NT2/D1 (cell line): ENCODE measurements around the gene CCDC102B.

Source experiments
- DNase-seq: peaks from one replicate; pipeline ENCODE4 v3.0.0-alpha.2; 2011; ENCODE audit warnings: low read depth, low spot score
- H3K27me3 ChIP-seq: 2 replicates; pipeline ENCODE4 v1.6.0; 2011; ENCODE audit warnings: mild to moderate bottlenecking; ENCODE audit not compliant: insufficient read length, insufficient read depth
- H3K36me3 ChIP-seq: 2 replicates; pipeline ENCODE4 v1.6.1; 2011; ENCODE audit warnings: mild to moderate bottlenecking, low read length, mixed read lengths; ENCODE audit not compliant: insufficient read depth, insufficient read length
- H3K4me1 ChIP-seq: 2 replicates; pipeline ENCODE4 v1.5.1; 2011; ENCODE audit not compliant: insufficient read depth, insufficient read length
- H3K4me3 ChIP-seq: 2 replicates; pipeline ENCODE4 v1.5.1; 2011; ENCODE audit warnings: low read depth; ENCODE audit not compliant: insufficient read length
- H3K9ac ChIP-seq: 2 replicates; pipeline ENCODE4 v1.6.0; 2011; ENCODE audit warnings: low read depth; ENCODE audit not compliant: insufficient read length
- H3K9me3 ChIP-seq: 2 replicates; pipeline ENCODE4 v1.5.1; 2011; ENCODE audit warnings: mild to moderate bottlenecking, low read length; ENCODE audit not compliant: insufficient read depth
- SUZ12 ChIP-seq: IDR thresholded peaks from 2 replicates; pipeline ENCODE4 v1.6.1; 2011; ENCODE audit not compliant: insufficient read length, insufficient read depth; ENCODE audit errors: extremely low read depth
- YY1 ChIP-seq: IDR thresholded peaks from 2 replicates; pipeline ENCODE4 v1.6.1; 2011; ENCODE audit not compliant: insufficient read length, insufficient read depth
- ZNF274 ChIP-seq: IDR thresholded peaks from 2 replicates; pipeline ENCODE4 v1.6.1; 2011; ENCODE audit warnings: mild to moderate bottlenecking, low read depth, low read length

Gene CCDC102B

DNA sequence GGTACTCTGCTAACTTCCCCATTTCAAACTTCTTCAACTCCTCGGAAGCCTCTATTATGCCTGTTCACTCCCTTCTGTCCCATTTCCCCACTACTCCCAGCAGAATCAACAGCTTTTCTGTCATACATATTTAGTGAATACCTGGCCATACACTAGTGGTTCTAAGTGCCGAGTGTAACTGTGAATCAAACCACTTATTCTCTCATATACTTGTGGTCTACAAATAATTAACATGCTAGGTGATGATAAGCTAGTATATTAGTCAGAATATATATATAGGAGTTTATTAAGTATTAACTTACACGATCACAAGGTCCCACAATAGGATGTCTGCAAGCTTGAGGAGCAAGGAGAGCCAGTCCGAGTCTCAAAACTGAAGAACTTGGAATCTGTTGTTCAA lies 150.7 kb downstream of the CCDC102B start:
- Histone ChIP-seq H3K9ac (no peak overlapping the region), H3K4me3 (no peak overlapping the region), H3K36me3 (no peaks in the 10 kb centered on the region), H3K27me3 (no peaks in the 10 kb centered on the region), H3K9me3 (no peaks in the 10 kb centered on the region), H3K4me1 (no peaks in the 10 kb centered on the region)
- no peak for DNase-seq
- no peak for TF ChIP-seq SUZ12
- no peak for TF ChIP-seq ZNF274
- TF ChIP-seq YY1, result no peak

DNA sequence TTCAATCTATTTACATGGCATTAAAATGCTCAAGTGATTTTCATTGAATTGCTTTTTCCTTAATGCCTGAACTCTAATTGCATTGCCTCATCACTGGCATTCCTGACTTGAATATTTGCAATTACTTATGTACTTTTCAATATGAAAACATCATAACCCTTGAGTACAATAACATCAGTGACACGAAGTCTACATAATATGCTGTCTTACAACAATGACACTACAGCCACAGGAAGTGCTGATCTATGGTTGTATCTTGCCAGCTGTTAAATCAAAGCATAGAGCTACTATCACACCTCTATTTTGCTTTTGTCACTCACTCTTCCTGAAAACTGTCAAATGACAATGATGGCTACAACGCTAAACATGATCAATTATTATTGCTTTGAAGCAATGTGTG lies 156.9 kb downstream of the CCDC102B start:
- no peak overlapping the region for H3K4me3 ChIP-seq
- no peaks in the 10 kb centered on the region for H3K27me3 ChIP-seq
- H3K9me3 ChIP-seq, result no peaks in the 10 kb centered on the region
- H3K36me3 ChIP-seq, result no peaks in the 10 kb centered on the region
- DNase-seq, result no peak
- no peaks in the 10 kb centered on the region for H3K4me1 ChIP-seq
- H3K9ac ChIP-seq, result no peak overlapping the region
- TF ChIP-seq ZNF274 (no peak), SUZ12 (no peak), YY1 (no peak)

DNA sequence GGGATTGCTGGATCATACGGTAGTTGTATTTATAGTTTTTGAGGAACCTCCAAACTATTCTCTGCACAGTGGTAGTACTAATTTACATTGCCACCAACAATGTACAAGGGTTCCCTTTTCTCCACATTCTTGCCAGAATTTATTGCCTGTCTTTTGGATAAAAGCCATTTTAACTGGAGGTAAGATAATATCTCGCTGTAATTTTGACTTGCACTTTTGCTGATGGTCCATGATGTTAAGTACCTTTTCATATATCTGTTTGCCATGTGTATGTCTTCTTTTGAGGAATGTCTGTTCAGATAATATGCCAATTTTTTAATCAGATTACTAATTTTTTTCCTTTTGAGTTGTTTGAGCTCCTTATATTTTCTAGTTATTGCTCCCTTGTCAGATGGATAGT lies 158.8 kb downstream of the CCDC102B start:
- no peaks in the 10 kb centered on the region for H3K9me3 ChIP-seq
- no peak for DNase-seq

DNA sequence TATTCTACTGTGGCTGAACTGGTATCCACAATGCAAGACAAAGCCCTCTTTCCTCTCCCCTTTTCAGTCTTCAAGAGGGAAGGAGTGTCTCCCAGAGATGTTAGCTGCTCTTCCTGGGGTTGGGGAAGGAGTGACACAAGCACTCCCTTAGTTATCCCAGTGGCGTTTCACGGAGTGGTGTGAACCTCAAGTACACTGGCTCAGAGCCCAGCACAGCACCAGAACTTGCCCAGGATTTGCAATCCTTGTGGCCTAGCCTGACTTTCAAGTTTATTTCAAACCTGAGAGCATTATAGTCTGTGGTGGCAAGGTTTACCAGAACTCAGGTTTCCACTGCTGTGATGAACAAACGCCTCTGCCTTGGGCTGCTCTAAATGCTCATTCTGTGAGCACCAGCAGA lies 162.5 kb downstream of the CCDC102B start:
- no peak overlapping the region for H3K4me3 ChIP-seq
- H3K9me3 ChIP-seq, result no peaks in the 10 kb centered on the region
- no peak overlapping the region for H3K9ac ChIP-seq
- H3K36me3 ChIP-seq, result no peaks in the 10 kb centered on the region
- no peak for DNase-seq
- no peaks in the 10 kb centered on the region for H3K4me1 ChIP-seq
- TF ChIP-seq SUZ12 (no peak), ZNF274 (no peak), YY1 (no peak)
- no peaks in the 10 kb centered on the region for H3K27me3 ChIP-seq

More for the DNA sequence above, 158.8 kb downstream of the CCDC102B start:
- H3K4me1 ChIP-seq, result no peaks in the 10 kb centered on the region
- TF ChIP-seq SUZ12, result no peak
- no peak for TF ChIP-seq ZNF274
- TF ChIP-seq YY1, result no peak
- H3K36me3 ChIP-seq, result no peaks in the 10 kb centered on the region
- no peak overlapping the region for H3K4me3 ChIP-seq
- H3K27me3 ChIP-seq, result no peaks in the 10 kb centered on the region
- no peak overlapping the region for H3K9ac ChIP-seq

DNA sequence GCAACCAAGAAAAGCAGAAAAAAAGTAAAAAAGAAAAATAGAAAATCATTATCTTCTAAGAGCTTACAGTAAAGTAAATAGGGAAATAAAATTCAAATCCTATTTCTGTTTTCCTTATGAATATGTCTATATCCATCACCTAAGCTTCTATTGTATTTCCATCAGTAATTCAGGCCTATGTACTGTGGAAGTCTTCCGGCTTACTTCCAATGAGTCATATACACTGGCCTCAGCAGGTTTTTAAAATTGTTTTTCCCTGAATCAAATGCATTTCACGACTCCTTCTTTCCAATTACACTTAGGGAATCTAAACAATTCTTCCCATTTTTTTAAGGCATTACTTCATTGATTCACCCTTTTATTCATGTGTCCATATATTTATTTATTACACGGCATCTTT lies 164.7 kb downstream of the CCDC102B start:
- Histone ChIP-seq H3K27me3 (no peaks in the 10 kb centered on the region), H3K9ac (no peak overlapping the region), H3K4me3 (no peak overlapping the region), H3K9me3 (no peaks in the 10 kb centered on the region), H3K36me3 (no peaks in the 10 kb centered on the region), H3K4me1 (no peaks in the 10 kb centered on the region)
- TF ChIP-seq ZNF274 (no peak), SUZ12 (no peak), YY1 (no peak)
- no peak for DNase-seq

DNA sequence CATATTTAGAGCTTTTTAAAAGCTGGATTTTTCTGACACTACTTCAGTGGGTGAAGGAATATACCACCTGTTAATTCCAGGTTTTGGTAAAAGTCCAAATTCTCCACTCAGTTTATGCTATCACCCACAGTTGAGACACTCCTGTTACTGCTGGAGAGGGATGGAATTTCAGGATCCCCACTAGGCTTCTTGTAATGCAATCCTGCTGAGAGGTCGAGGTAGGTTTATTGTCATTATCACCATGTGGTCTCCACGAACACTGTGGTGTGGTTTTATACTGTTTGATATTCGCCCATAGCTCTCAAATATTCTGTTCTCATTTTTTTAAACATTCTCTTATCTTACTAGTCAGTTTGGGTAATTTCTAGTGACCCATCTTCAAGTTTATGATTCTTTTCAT lies 167.9 kb downstream of the CCDC102B start:
- Histone ChIP-seq H3K36me3 (no peaks in the 10 kb centered on the region), H3K9ac (no peak overlapping the region), H3K4me1 (no peaks in the 10 kb centered on the region), H3K9me3 (no peaks in the 10 kb centered on the region), H3K4me3 (no peak overlapping the region), H3K27me3 (no peaks in the 10 kb centered on the region)
- TF ChIP-seq SUZ12 (no peak), YY1 (no peak), ZNF274 (no peak)
- DNase-seq, result no peak

DNA sequence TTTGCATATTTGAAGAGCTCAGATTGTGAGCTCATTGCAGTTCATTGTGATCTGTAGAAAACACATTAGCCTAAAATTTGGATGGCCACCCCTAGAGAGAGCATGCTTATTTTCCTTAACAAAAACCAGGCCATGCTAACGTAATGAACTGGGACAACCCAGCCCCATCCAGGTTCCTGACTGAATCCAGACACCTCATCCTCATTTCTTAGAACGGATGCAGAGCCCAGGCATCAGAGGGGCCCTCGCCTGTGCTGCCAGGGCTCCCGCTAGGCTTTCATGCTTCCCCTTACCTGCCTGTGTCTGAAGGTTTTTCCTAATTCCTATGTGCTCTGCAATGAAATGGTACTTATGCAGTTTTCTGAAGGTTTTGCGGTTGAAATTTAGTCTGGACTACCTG lies 171.1 kb downstream of the CCDC102B start:
- no peaks in the 10 kb centered on the region for H3K27me3 ChIP-seq
- DNase-seq, result no peak
- no peak overlapping the region for H3K4me3 ChIP-seq
- no peaks in the 10 kb centered on the region for H3K36me3 ChIP-seq
- no peak for TF ChIP-seq ZNF274
- TF ChIP-seq SUZ12, result no peak
- TF ChIP-seq YY1, result no peak
- no peaks in the 10 kb centered on the region for H3K9me3 ChIP-seq
- H3K4me1 ChIP-seq, result no peaks in the 10 kb centered on the region
- no peak overlapping the region for H3K9ac ChIP-seq

DNA sequence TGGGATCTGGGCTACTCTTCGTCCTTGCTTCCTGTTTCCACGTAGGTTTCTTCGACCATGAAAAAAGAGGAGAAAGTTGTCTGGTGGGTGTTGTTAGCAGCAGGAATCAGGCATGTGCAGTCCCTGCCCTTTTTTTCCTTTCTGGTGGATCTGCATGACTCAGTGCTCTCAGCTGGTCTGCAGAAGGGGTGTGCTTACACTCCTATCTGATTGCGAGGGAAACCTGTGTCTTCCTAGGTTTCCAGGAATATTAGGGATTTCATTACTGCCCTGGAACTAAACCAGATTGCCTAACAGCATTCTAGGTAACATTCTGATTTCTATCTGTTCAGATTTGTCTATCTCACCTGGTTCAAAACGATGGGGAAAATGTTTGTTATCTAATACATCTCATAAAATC lies 174.3 kb downstream of the CCDC102B start:
- Histone ChIP-seq H3K27me3 (no peaks in the 10 kb centered on the region), H3K9me3 (no peaks in the 10 kb centered on the region), H3K9ac (no peak overlapping the region), H3K4me1 (no peaks in the 10 kb centered on the region), H3K36me3 (no peaks in the 10 kb centered on the region), H3K4me3 (no peak overlapping the region)
- TF ChIP-seq YY1 (no peak), SUZ12 (no peak), ZNF274 (no peak)
- DNase-seq, result no peak
